HFF-Myc (cell line): Measurements from ENCODE around the gene NRCAM.

Experiments
- DNase-seq: peaks from one replicate; pipeline ENCODE4 v3.0.0-alpha.2; 2011; ENCODE audit warnings: low read depth; ENCODE audit errors: extremely low read depth
- H3K4me3 ChIP-seq: replicated peaks from 2 replicates; pipeline ENCODE4 v1.5.1; 2011; ENCODE audit warnings: low read depth, mild to moderate bottlenecking, control low read depth, low read length
- TF ChIP-seq, protein P1 (sequence below): IDR thresholded peaks from 2 replicates; pipeline ENCODE4 v1.5.1; 2012; ENCODE audit warnings: mild to moderate bottlenecking, low read depth, low read length, control low read depth; ENCODE audit errors: missing control alignments

Gene NRCAM

DNA sequence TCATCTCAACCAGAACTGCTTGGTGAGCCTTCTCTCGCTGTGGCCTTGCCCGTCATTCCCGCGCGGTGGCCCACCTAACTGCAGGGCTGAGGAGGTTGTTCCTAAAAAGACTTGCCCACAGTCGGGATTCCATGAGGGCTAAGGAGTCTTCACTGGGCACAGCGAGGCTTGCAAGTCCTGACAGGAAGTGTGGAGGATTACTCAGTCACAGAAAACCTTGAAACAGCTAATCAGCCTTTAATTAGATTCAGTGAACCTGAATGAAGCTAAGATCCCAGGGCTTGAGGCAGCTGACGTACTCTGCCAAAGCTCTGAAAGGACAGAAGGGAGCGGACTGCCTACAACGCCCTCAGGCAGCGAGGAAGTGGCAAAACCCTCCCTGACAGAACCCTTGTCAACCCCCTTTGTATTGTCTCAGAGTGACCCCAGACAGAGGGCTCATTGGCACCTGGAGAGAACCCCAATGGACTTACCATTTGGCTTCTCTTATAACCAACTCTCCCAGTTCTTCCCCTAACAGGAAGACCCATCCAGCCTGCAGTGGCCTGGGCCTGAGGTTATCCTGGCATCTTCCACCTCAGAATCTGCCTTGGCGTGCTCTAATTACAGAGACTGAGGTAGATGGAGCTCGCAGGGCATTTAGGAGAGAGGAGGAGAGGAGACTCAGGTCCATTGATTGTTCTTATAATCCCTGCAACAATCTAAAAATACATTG lies 323.5 kb downstream of the NRCAM start:
- TF ChIP-seq, protein P1, sequence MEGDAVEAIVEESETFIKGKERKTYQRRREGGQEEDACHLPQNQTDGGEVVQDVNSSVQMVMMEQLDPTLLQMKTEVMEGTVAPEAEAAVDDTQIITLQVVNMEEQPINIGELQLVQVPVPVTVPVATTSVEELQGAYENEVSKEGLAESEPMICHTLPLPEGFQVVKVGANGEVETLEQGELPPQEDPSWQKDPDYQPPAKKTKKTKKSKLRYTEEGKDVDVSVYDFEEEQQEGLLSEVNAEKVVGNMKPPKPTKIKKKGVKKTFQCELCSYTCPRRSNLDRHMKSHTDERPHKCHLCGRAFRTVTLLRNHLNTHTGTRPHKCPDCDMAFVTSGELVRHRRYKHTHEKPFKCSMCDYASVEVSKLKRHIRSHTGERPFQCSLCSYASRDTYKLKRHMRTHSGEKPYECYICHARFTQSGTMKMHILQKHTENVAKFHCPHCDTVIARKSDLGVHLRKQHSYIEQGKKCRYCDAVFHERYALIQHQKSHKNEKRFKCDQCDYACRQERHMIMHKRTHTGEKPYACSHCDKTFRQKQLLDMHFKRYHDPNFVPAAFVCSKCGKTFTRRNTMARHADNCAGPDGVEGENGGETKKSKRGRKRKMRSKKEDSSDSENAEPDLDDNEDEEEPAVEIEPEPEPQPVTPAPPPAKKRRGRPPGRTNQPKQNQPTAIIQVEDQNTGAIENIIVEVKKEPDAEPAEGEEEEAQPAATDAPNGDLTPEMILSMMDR = no peak
- DNase-seq = no peak
- H3K4me3 ChIP-seq = no peak overlapping the region

DNA sequence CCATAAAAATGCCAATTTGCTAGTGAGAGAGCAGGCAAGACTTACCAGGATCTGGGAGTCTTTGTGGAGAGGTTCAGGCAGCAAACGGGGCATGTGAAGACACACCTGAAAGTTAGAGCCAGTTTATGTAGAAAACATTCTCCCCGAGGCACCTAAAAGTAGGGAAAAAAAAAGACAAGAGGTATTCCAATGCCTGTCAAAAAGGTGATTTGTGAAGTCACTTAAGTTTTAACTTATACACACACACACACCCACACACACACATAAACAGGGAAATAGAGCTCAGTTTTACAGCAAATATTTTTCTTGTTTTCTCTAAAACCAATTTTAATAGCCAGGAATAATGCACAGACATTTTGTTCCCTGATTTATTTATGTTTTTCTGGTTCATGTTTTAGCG lies 326.0 kb downstream of the NRCAM start, which contains the start of gene LAMB4:
LAMB4 (minus strand) TSS at position 101 of the 400 bp plus-strand sequence. CDS start 7,197 bp downstream, outside the sequence.
- DNase-seq = no peak
- H3K4me3 ChIP-seq = no peak within 1 kb of the TSS
- TF ChIP-seq, protein P1 = no peak

GRCh38 chr7:108129018-108129965 lies 326.9 kb downstream of the NRCAM start:
- TF ChIP-seq, protein P1 = no peak
- no peak overlapping the region for H3K4me3 ChIP-seq
- no peak for DNase-seq

DNA sequence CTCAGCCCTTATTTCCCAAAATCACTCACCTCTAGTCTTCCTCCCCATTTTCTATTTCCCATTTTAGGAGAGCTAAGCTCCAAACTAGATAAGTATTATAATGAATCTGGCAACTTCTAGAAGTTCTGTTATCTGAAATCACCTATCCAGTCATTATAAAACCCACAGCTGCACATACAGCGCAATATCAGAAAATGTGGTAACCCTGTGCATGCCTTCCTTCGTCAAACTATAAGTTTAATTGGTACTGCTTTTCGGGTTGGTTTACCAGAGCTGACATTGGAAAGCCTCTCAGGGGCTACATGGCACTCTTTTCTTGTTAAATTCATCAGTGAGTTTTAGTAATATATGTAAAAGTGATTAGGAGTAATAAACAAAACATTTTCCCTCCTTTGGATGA lies 327.7 kb downstream of the NRCAM start:
- H3K4me3 ChIP-seq = no peak overlapping the region
- DNase-seq = no peak
- TF ChIP-seq, protein P1 = no peak

DNA sequence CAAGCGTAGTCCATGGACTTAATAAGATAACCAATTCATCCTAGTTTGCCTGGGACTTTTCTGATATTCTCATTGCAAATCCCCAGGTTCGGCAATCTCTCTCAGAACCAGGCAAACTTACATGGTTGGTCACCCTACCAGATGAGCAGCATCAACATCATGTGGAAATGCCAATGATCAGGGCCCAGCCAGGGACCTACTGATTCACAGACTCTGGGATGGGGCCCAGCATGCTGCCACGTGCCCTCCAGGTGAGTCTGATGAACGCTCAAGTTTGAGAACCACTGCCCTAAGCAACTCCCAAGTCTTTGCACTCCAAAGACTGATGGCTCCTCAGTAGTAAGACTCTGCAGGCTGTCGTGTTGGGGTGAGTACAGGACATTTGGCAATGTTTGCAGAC lies 328.8 kb downstream of the NRCAM start:
- DNase-seq = no peak
- no peak overlapping the region for H3K4me3 ChIP-seq
- TF ChIP-seq, protein P1 = no peak

DNA sequence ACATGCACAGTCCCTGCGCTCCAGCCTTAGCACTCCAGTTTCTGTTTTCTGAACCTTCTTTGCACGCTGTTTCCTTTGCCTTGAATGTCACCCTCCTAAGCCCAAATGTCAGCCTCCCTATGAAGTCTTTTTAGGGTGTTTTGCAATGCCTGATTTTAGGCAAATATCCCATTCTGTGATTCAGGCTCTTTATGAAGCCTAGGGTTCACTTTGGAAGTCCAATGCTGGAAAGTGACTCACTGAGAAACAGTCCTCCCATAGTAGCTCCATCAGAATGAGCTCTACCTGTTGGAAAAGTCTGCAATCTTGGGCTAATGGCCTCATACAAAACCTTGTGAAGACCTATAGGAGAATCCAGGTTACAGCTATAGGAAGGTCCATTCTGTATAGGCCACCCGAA lies 331.4 kb downstream of the NRCAM start:
- H3K4me3 ChIP-seq = no peak overlapping the region
- no peak for DNase-seq
- TF ChIP-seq, protein P1 = no peak
